Panc1 (cell line): ENCODE results near the gene LRMDA. TPM values are rescaled to one million over a fixed set of nuclear protein-coding genes. Genes with fewer than 3 reads are reported as not detected.

ENCODE experiments used
- ATAC-seq: fragments of 200-7000 bp; cut with Tn5 transposase; 2 replicates; pipeline ENCODE4 v1.9.1; 2020; ENCODE audit warnings: mild to moderate bottlenecking, moderate library complexity
- BruUV-seq: library from RNA; stranded (reverse); fragments of 400-500 nt; replicated peaks from 2 replicates; lab custom pipeline; 2021; lab: Mats Ljungman, UMichigan
- CTCF ChIA-PET: fragments of 300-600 bp; sonication (Branson Sonifier 250); formaldehyde crosslinking; loops from one replicate; lab custom pipeline; 2022; ENCODE audit warnings: antibody characterized with exemption; lab: Charles Lee
- POLR2A ChIA-PET: fragments of 300-600 bp; sonication (Branson Sonifier 250); formaldehyde crosslinking; loops from one replicate; lab custom pipeline; 2022; ENCODE audit warnings: antibody characterized with exemption; lab: Charles Lee
- DNase-seq: peaks from one replicate; pipeline ENCODE4 v3.0.0-alpha.2; 2010; ENCODE audit warnings: low read depth, low spot score
- H3K27ac ChIP-seq: 2 replicates; pipeline ENCODE4 v1.5.1; 2011; ENCODE audit warnings: mild to moderate bottlenecking, low read length, inconsistent platforms
- H3K27me3 ChIP-seq: fragments of 200-500 bp; sonication (Bioruptor generic); 2 replicates; pipeline ENCODE4 v1.6.0; 2014; ENCODE audit warnings: low read length, inconsistent platforms; ENCODE audit not compliant: control insufficient read depth, insufficient read depth
- H3K36me3 ChIP-seq: fragments of 200-500 bp; sonication (Bioruptor generic); 2 replicates; pipeline ENCODE4 v1.5.1; 2014; ENCODE audit warnings: inconsistent platforms, mild to moderate bottlenecking, low read length, moderate library complexity; ENCODE audit not compliant: control insufficient read depth, insufficient read depth
- H3K4me1 ChIP-seq: 2 replicates; pipeline ENCODE4 v1.5.1; 2011; ENCODE audit warnings: inconsistent platforms, mild to moderate bottlenecking, low read length, moderate library complexity; ENCODE audit not compliant: control insufficient read depth, insufficient read depth
- H3K4me3 ChIP-seq, 2 experiments: 2 replicates each; pipeline ENCODE4 v1.5.1; 2011 to 2012; ENCODE audit warnings: low read depth in 2 of 2, low read length in 2 of 2, mild to moderate bottlenecking in 2 of 2, inconsistent platforms in 1 of 2, moderate library complexity in 1 of 2
- H3K9me3 ChIP-seq: fragments of 200-500 bp; sonication (Bioruptor generic); 2 replicates; pipeline ENCODE4 v1.5.1; 2014; ENCODE audit warnings: low read depth, mild to moderate bottlenecking, inconsistent platforms, low read length, moderate library complexity; ENCODE audit not compliant: control insufficient read depth, insufficient read depth
- CTCF ChIP-seq: fragments of 450-650 bp; IDR thresholded peaks from 2 replicates; pipeline ENCODE4 v1.5.1; 2017; ENCODE audit warnings: mild to moderate bottlenecking
- POLR2AphosphoS5 ChIP-seq: IDR thresholded peaks from 2 replicates; pipeline ENCODE4 v1.6.1; 2012; ENCODE audit warnings: mild to moderate bottlenecking, low read depth, low read length, moderate library complexity
- REST ChIP-seq, 2 experiments: IDR thresholded peaks; 2 replicates each; pipeline ENCODE4 v1.6.1; 2011 to 2012; ENCODE audit warnings: low read depth in 2 of 2, control low read depth in 1 of 2, low read length in 1 of 2, mild to moderate bottlenecking in 1 of 2, moderate library complexity in 1 of 2; ENCODE audit not compliant: insufficient read depth in 1 of 2
- SIN3A ChIP-seq: IDR thresholded peaks from 2 replicates; pipeline ENCODE4 v1.6.1; 2012; ENCODE audit warnings: low read depth, mild to moderate bottlenecking, low read length, moderate library complexity, borderline replicate concordance; ENCODE audit not compliant: insufficient read depth
- TCF7L2 ChIP-seq: IDR thresholded peaks from 2 replicates; pipeline ENCODE4 v1.6.1; 2011; ENCODE audit warnings: mild to moderate bottlenecking, low read depth, low read length, inconsistent platforms
- in situ Hi-C: cut with HindIII; loops from 2 replicates; pipeline ENCODE4 v1.10.0; 2016; ENCODE audit warnings: low sequenced_read_pairs, low pct_unique_long_range_greater_than_20kb
- intact Hi-C: fragments of 100-400 bp; cut with micrococcal nuclease; formaldehyde crosslinking; loops from one replicate; pipeline ENCODE4 v1.10.0; 2022; ENCODE audit not compliant: unreplicated experiment
- total RNA-seq: library from RNA; stranded (reverse); gene quantifications from one replicate; pipeline ENCODE4 v1.2.1, GENCODE V29; 2021; ENCODE audit not compliant: unreplicated experiment

LRMDA gene
- total RNA-seq, 1 experiment from 2014 or later = 1.2 TPM

GRCh38 chr10:75655791-75656451, 224.5 kb downstream of the LRMDA start:
- Histone ChIP-seq H3K9me3 (no peaks in the 10 kb centered on the region), H3K27me3 (peaks cover 5% of the 10 kb centered on the region; the same call in 1 of the 2 replicates), H3K4me3 (no peak overlapping the region), H3K36me3 (no peaks in the 10 kb centered on the region), H3K27ac (no peak overlapping the region), H3K4me1 (no peaks in the 10 kb centered on the region)
- no TSS peak for BruUV-seq
- POLR2A ChIA-PET = no interaction called here
- DNase-seq = no peak
- intact Hi-C loops (no loop called here), in situ Hi-C loops (no loop called here)
- CTCF ChIA-PET = no interaction called here
- no peak for ATAC-seq
- TF ChIP-seq TCF7L2 = no peak
- TF ChIP-seq CTCF = no peak
- no peak for TF ChIP-seq REST (IDR thresholded peaks at IDR 0.05; ENCODE audit: insufficient read depth in 1 of 2, low read depth in 2 of 2, low read length in 1 of 2)
- no peak for TF ChIP-seq SIN3A
- no peak for TF ChIP-seq POLR2AphosphoS5

- H3K27me3 ChIP-seq = peaks cover 5% of the 10 kb centered on the region; the same call in 1 of the 2 replicates
- POLR2A ChIA-PET = no interaction called here
- intact Hi-C loops = no loop called here
- no peaks in the 10 kb centered on the region for H3K4me1 ChIP-seq
- ATAC-seq (no peak), DNase-seq (no peak)
- CTCF ChIA-PET = no interaction called here
- in situ Hi-C loops = no loop called here
- H3K36me3 ChIP-seq = no peaks in the 10 kb centered on the region
- TF ChIP-seq CTCF = no peak
- no peak for TF ChIP-seq SIN3A
- no peak for TF ChIP-seq POLR2AphosphoS5
- no peak for TF ChIP-seq REST (IDR thresholded peaks at IDR 0.05; ENCODE audit: insufficient read depth in 1 of 2, low read depth in 2 of 2, low read length in 1 of 2)
- no peak overlapping the region for H3K27ac ChIP-seq
- no peaks in the 10 kb centered on the region for H3K9me3 ChIP-seq
- no TSS peak for BruUV-seq
- no peak overlapping the region for H3K4me3 ChIP-seq
Measured at GRCh38 chr10:75657351-75657750, 225.9 kb downstream of the LRMDA start.
